Endothelial cell (in vitro differentiated cells): ENCODE results near the gene PLSCR3. TPM values are rescaled to one million over a fixed set of nuclear protein-coding genes. Genes with fewer than 3 reads are reported as not detected.

ENCODE experiments used
- DNase-seq: peaks from one replicate; pipeline ENCODE4 v3.0.0; 2021; ENCODE audit warnings: low spot score
- H3K27ac Mint-ChIP-seq: one replicate; pipeline ENCODE4 v1.8.0; 2021; ENCODE audit warnings: mixed read lengths, inconsistent platforms; ENCODE audit not compliant: unreplicated experiment
- H3K27me3 Mint-ChIP-seq: one replicate; pipeline ENCODE4 v1.8.0; 2021; ENCODE audit warnings: mild to moderate bottlenecking, moderate library complexity, mixed read lengths, inconsistent platforms; ENCODE audit not compliant: unreplicated experiment
- H3K36me3 Mint-ChIP-seq: one replicate; pipeline ENCODE4 v1.8.0; 2021; ENCODE audit warnings: mild to moderate bottlenecking, low read depth, mixed read lengths, inconsistent platforms; ENCODE audit not compliant: unreplicated experiment
- H3K4me1 Mint-ChIP-seq: one replicate; pipeline ENCODE4 v1.8.0; 2021; ENCODE audit warnings: mild to moderate bottlenecking, mixed read lengths, inconsistent platforms; ENCODE audit not compliant: unreplicated experiment
- H3K4me3 Mint-ChIP-seq: one replicate; pipeline ENCODE4 v1.8.0; 2021; ENCODE audit warnings: mild to moderate bottlenecking, mixed read lengths, inconsistent platforms; ENCODE audit not compliant: unreplicated experiment
- H3K9me3 Mint-ChIP-seq: one replicate; pipeline ENCODE4 v1.8.0; 2021; ENCODE audit warnings: mixed read lengths, inconsistent platforms; ENCODE audit not compliant: unreplicated experiment
- CTCF ChIP-seq: fragments of 200-600 bp; sonication (generic); IDR thresholded peaks from one replicate; pipeline ENCODE4 v1.5.0; 2021; ENCODE audit warnings: antibody characterized with exemption; ENCODE audit not compliant: unreplicated experiment
- long read RNA-seq: library from polyadenylated mRNA; unstranded; transcript quantifications from one replicate; pipeline ENCODE4 v2.0.0, GENCODE V29; 2020; ENCODE audit not compliant: unreplicated experiment
- total RNA-seq: library from RNA; stranded (reverse); fragmentation: NEBNext Ultra II Directional; extraction: Animal tissue kit (Norgen Biotek cat#: 25700); gene quantifications from one replicate; pipeline ENCODE4 v1.2.1, GENCODE V29; 2021; ENCODE audit not compliant: unreplicated experiment

The PLSCR3 gene
- 74.2 TPM for total RNA-seq
- long read RNA-seq, transcript PLSCR3-202 (8 exons, 2,067 nt), result major isoform, 10 of 40 reads
- long read RNA-seq, transcript PLSCR3-212 (7 exons, 1,965 nt), result minor isoform, 7 of 40 reads
- long read RNA-seq, partial matches to known transcripts, result 10 of 40 reads
- long read RNA-seq, other reads (novel, unspliced or antisense), result 7 of 40 reads

GRCh38 chr17:7394452-7395191, at the start of gene PLSCR3:
Gene PLSCR3, minus strand, starts transcription at chr17:7394525. Its CDS starts 415 bp downstream, at chr17:7394110.
- TF ChIP-seq CTCF, result peak; percentile 45
- H3K27me3 Mint-ChIP-seq, result peaks cover 13% of the 10 kb centered on the region
- peak within 1 kb of the TSS; percentile 85 for H3K27ac Mint-ChIP-seq
- H3K4me3 Mint-ChIP-seq, result peak within 1 kb of the TSS; percentile 95
- H3K4me1 Mint-ChIP-seq, result peaks cover 35% of the 10 kb centered on the region
- peak; percentile 85 for DNase-seq
- no peaks in the 10 kb centered on the region for H3K9me3 Mint-ChIP-seq
- peaks cover 7% of the 10 kb centered on the region for H3K36me3 Mint-ChIP-seq

- TF ChIP-seq CTCF, result no peak
- Mint-ChIP-seq H3K9me3 (no peaks in the 10 kb centered on the region), H3K4me1 (peaks cover 35% of the 10 kb centered on the region), H3K4me3 (peak overlapping the region; percentile 65), H3K27ac (peak overlapping the region; percentile 48), H3K36me3 (no peaks in the 10 kb centered on the region), H3K27me3 (peaks cover 24% of the 10 kb centered on the region)
- no peak for DNase-seq
Observed at GRCh38 chr17:7443499-7444485, 49.5 kb upstream of the PLSCR3 start.

GRCh38 chr17:7442142-7442541, 47.8 kb upstream of the PLSCR3 start:
- Mint-ChIP-seq H3K27me3 (peaks cover 31% of the 10 kb centered on the region), H3K27ac (no peak overlapping the region), H3K36me3 (no peaks in the 10 kb centered on the region), H3K4me1 (peaks cover 42% of the 10 kb centered on the region), H3K9me3 (no peaks in the 10 kb centered on the region), H3K4me3 (peak overlapping the region; percentile 92)
- TF ChIP-seq CTCF, result no peak
- no peak for DNase-seq

- Mint-ChIP-seq H3K9me3 (no peaks in the 10 kb centered on the region), H3K4me3 (peak overlapping the region; percentile 92), H3K27me3 (peaks cover 28% of the 10 kb centered on the region), H3K4me1 (peaks cover 39% of the 10 kb centered on the region), H3K27ac (no peak overlapping the region), H3K36me3 (no peaks in the 10 kb centered on the region)
- no peak for DNase-seq
- no peak for TF ChIP-seq CTCF
Observed at GRCh38 chr17:7441266-7441665, 46.9 kb upstream of the PLSCR3 start.
